GM03348 (cell line): ENCODE measurements around the gene CLDN18.

Experiments
- DNase-seq: peaks from one replicate; pipeline ENCODE4 v3.0.0; 2012; ENCODE audit warnings: low spot score

CLDN18 gene

DNA sequence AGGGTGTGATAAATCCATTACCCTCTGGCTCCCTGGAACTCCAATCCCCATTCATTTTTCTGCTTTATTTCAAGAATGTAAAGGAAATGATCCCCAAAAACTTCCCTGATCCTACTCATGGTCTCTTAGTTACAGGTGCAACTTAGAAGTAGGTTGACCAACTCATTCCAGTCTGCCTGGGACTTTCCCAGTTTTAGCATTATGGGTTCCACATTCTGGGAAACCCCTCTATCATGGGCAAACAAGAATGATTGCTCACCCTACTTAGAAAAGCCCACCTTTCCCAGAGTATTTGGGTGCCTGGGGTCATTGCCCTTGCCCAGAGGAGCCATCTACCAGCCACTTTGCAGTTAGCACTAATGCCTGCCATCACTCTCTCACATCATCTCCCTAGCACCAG lies 15.6 kb downstream of the CLDN18 start:
- no peak for DNase-seq

DNA sequence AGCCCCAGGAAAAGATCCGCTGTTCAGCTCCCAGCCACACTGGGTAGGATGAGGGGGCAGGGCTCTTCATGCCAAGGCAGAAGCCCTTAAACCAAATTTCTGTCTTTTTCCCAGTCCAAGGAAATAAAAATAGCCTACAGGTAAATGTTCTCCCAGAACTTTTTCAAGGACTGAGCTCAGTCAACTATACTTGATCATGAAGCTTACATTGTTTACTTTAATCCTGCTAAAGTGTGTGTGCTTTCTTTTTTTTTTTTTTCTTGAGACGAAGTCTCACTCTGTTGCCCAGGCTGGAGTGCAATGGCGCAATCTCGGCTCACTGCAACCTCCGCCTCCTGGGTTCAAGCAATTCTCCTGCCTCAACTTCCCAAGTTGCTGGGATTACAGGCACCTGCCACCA lies 17.9 kb downstream of the CLDN18 start:
- no peak for DNase-seq

GRCh38 chr3:138030734-138031280 lies 20.8 kb downstream of the CLDN18 start:
- no peak for DNase-seq

- no peak for DNase-seq
These were observed 21.6 kb downstream of the CLDN18 start for GRCh38 chr3:138031536-138031935.

- no peak for DNase-seq
These were observed 22.6 kb downstream of the CLDN18 start for GRCh38 chr3:138032567-138032966.

- DNase-seq = no peak
These were observed 23.3 kb downstream of the CLDN18 start for GRCh38 chr3:138033202-138033691.

DNA sequence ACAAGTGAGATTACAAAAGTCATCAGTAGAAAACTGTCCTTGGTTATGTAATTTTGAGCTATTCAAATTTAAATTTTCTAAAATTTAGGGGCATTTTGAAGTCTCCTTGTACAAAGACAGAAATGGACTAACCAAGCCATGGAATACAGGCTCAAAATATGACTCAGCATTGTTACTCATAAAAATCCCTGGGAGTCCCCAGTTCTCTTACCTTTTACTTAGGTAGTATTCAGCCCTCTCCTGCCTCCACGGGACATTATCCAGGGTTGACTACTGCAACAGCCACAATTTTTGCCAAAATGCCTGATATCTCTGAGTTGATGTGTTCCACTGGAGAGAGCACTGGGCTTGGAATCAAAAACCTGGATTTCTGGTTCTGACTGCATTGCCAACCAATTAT lies 25.0 kb downstream of the CLDN18 start:
- no peak for DNase-seq

- DNase-seq = no peak
These were observed 26.6 kb downstream of the CLDN18 start for GRCh38 chr3:138036572-138036971.

DNA sequence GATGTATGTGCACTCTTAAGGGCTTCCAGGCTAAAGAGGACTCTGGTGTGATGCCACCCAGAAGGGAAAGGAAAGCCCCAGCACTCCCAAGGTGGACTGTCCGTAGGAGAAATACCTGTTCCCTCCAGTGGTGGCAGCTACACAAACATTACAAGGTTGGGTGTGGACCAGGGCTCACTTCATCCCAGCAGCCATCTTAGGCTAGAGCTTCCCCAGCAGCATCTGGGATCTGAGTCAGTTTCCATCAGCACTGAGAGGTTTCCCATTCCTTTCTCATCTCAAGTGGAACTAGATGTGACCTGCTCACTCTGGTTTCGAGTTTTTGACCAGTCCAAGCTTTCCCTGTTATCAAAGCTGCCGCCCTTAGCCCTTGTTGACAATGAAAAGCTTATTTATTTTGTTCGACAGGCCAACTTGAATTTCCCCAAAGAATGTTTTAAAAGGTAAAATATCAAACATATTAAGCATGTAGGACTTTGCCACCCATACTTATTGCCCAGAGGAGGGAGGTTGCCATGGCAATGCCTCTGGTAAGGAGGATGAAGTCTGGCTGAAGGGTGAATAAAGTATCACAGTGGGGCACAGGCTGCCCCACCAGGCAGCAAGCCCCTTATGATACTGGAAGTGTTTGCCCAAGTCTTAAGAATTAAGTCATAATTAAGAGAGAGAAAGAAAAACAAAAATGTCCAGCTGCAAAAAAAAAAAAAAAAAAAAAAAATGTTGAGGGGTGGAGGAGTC lies 28.9 kb downstream of the CLDN18 start:
- no peak for DNase-seq

DNA sequence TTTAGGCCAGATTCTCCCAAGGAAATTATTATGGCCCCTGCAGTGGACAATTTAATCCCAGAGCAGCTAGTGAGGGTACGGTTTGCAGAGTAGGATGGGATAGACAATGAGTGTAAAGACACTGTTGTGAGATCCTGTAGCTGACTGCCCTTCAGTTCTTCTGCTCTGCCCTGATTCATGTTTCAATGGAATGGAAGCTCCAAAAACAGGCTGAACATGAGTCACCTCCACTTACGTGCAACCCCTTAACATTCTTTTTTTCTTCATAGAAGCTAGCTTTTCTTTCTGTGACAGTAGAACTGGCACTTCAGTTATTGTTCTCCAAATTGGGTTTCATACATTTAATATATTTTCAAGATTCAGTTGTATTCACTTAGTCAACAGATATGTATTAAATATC lies 32.1 kb downstream of the CLDN18 start:
- peak; percentile 64 for DNase-seq

GRCh38 chr3:138043266-138044029 lies 33.5 kb downstream of the CLDN18 start:
- DNase-seq = peak; percentile 70

DNA sequence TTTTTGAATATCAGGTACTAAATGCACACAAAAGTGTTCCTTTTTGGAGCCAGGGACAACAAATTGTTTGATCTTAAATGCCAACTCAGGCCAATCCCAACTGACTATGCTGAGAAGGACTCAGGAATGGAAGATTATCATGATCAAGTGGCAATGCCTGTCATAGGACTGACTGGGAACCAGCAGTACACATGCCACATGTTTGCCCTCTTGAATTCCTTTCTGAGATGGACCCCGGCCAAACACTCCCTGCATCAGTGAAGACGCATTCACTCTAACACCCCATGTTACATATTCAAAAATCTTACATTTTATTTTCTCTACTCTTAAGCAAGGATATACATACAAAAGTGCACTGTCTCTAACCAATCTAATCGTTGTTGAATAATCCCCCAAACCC lies 36.1 kb downstream of the CLDN18 start:
- no peak for DNase-seq

- DNase-seq = no peak
These were observed 37.0 kb downstream of the CLDN18 start for GRCh38 chr3:138046955-138047354.

GRCh38 chr3:138047596-138048158 lies 37.7 kb downstream of the CLDN18 start:
- DNase-seq = no peak

DNA sequence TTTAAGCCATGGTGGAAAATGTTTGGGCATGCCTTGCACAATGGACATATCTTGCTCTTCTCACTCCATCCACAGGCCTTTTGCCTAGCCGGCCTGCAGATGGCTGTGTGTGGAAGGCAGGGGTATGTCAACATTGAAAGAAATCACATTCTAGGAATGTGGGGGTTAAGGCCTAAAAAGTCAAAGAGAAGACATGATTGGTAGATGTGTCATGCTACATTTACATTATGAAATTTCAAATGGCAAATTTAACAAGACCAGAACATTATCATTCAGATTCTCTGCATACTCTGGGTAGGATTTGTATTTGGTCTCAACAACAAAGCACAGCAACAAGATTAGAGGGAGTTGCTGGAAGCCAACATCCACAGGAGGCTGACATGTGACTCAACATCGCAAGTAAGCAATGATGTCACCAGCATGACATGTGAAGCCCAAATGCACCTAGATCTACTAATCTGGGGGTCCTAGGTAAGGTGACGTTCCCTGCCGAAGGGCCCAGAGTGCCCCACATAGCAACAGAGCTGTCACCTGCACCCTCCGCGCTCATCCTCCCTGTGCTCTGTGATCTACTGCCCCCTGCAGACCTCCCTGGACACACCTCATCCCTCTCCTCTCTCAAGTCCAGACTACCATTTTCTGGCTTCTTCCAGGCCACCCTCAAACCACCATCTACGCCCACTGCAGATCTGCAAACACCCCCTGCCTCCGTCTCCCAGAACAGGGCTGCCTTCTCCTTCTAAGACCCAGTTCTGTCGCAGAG lies 39.4 kb downstream of the CLDN18 start:
- DNase-seq = peak; percentile 33

DNA sequence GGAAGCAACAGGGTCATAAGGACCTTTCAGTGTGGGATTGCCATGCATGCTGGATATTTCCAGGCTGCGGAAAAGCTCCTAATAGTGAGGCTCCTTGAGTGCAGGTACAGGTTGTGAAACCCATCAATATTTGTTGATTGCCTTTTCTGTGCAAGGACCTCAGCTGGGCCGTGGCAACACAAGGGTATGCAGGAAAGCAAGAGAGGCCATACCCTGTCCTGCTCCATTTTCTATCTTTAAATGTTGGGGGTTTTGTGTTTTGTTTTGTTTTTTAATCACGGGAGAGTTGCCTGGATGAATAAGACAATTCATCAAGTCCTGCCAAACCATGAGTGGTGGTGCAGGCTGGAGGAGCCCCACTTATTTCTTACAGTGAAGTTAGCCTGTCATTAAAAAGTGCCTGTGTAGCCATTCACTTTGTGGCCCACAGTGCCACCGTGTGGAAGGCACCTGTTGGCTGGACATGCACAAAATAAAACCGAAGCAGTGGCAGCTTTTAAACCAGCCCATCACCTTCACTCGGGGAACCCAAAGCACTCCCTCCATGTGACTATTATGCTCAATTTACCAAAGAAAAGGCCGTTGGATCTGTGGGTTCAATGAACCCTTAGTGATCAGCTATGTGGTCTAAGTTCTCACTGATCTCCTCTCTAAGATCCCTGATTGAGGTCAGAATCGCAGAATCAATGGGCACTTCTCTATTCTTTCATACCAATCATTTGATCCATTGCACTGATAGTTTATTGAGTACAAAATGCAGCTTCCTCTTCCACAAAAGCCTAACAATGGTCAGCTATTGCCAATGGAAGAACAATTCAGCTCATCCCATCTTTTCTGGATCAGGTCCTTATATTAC lies 42.2 kb downstream of the CLDN18 start:
- DNase-seq = peak; percentile 46

GRCh38 chr3:138054057-138054456 lies 44.1 kb downstream of the CLDN18 start:
- DNase-seq = no peak

DNA sequence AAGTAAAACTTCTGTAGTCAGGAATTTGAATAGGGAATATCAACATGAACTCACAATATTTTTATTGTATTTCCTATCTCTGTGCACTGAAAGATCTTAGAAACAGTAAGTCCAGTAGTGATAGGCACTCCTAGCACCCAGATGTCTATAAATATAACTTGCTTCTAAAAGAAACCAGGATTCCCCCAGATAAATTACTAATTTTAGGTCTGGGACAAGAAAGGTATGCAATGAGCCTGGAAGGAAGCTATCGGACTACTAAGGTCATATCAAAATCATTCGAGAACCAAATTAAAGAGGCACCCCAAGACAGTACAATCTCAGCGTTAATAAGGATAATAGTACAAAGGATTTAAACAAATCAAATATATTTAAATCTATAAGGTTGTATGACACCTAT lies 47.4 kb downstream of the CLDN18 start:
- DNase-seq = no peak

- DNase-seq = no peak
These were observed 49.3 kb downstream of the CLDN18 start for GRCh38 chr3:138059261-138059660.

GRCh38 chr3:138060792-138061191 lies 50.8 kb downstream of the CLDN18 start:
- no peak for DNase-seq

DNA sequence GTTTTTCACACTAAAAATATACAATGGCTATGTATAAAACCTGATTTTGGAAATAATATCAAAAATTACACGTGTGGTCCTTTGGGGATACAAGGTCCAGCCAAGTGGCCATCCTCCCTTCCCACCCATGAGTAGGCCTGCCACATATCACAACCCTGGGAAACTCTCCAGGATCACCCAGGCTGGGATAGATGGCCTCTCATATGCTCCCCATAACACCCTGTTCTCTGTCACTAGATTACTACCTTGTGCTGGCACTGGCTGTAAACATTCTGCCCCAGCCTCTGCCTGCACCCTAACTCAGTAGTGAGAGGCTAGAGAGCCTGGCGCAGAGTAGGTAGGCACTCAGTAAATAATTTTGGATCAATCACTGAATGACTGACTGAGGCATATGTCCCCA lies 52.1 kb downstream of the CLDN18 start:
- no peak for DNase-seq
